Measurements from ENCODE around the gene DFFB. TPM values are rescaled to one million over a fixed set of nuclear protein-coding genes. Genes with fewer than 3 reads are reported as not detected.

The DFFB gene
- polyA plus RNA-seq, 1 experiment = 6.1 TPM

- ChIA-PET CTCF (no interaction called here), POLR2A (no interaction called here)
- H3K4me3 ChIP-seq (ENCODE audit: low read depth, low read length) = no peak overlapping the region
- DNase-seq (ENCODE audit: low read depth) = no peak
- TF ChIP-seq CTCF (IDR thresholded peaks at IDR 0.05; ENCODE audit: insufficient read depth, low read depth, low read length) = no peak
- H3K36me3 ChIP-seq (ENCODE audit: control insufficient read depth, insufficient read depth, low read length) = no peaks in the 10 kb centered on the region
- H3K27me3 ChIP-seq (ENCODE audit: control insufficient read depth, insufficient read depth, low read length) = no peaks in the 10 kb centered on the region
These were observed 74.0 kb downstream of the DFFB start for GRCh38 chr1:3931007-3931912.

DNA sequence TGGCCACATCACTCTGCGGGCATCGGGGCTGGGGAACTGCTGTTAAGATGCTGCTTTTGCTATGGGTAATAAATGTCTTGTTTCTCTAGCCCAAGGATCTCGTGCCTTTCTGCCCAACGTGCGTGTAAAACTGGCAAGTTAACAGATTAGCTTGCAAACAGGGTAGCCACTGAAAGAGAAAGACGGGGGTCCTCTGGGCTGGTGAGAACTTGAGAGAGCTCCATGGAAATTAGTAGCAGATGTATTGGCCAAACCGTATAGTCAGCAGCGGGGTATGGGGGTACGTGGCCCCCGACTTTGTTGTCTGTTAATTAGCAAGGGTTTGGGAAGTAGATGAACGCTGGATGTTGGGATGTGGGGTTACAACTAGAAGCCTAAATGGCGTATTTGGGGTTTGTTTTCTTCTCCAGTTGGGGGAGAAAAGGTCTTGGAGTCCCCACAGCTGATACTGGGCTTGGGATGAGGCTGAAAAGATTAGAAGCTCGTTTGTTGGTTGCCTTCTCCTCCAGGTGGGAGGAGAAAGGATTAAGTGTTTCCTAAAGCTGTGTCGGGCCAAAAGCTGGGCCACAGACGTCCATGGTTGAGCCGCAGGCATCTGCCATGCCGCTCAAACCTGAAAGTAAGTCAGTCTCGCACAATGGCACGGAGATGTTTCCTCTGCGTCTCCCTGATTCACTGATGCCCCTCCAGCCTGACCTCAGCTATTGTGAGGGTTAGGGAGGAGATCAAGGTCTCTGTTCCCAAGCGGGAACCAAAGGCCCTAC lies 75.1 kb downstream of the DFFB start:
- no peak for DNase-seq (ENCODE audit: low read depth)
- ChIA-PET CTCF (no interaction called here), POLR2A (no interaction called here)
- Histone ChIP-seq H3K4me3 (ENCODE audit: low read depth, low read length) (no peak overlapping the region), H3K36me3 (ENCODE audit: control insufficient read depth, insufficient read depth, low read length) (no peaks in the 10 kb centered on the region), H3K27me3 (ENCODE audit: control insufficient read depth, insufficient read depth, low read length) (no peaks in the 10 kb centered on the region)
- no peak for TF ChIP-seq CTCF (IDR thresholded peaks at IDR 0.05; ENCODE audit: insufficient read depth, low read depth, low read length)

Other genes with a start within 250 kb of the DFFB start
- gene MEGF6, start 246.0 kb upstream of the DFFB start, polyA plus RNA-seq (2011; rRNA removed) = 31.8 and 77.4 TPM in 2 replicates
- 45.8 and 52.1 TPM in 2 replicates for gene TPRG1L, start 232.5 kb upstream of the DFFB start, polyA plus RNA-seq (2011; rRNA removed)
- gene WRAP73, start 207.4 kb upstream of the DFFB start, polyA plus RNA-seq (2011; rRNA removed) = 17.2 and 27.6 TPM in 2 replicates
- not detected in 2 replicates for gene TP73, start 205.0 kb upstream of the DFFB start, polyA plus RNA-seq (2011; rRNA removed)
- not detected in 2 replicates for gene CCDC27, start 105.0 kb upstream of the DFFB start, polyA plus RNA-seq (2011; rRNA removed)
- 1.0 TPM in 2 replicates for gene SMIM1, start 84.7 kb upstream of the DFFB start, polyA plus RNA-seq (2011; rRNA removed)
- 17.7 and 22.8 TPM in 2 replicates for gene LRRC47, start 61.0 kb upstream of the DFFB start, polyA plus RNA-seq (2011; rRNA removed)
- gene CEP104, start 265 bp upstream of the DFFB start, polyA plus RNA-seq (2011; rRNA removed) = 19.5 and 26.0 TPM in 2 replicates
- gene C1orf174, start 42.8 kb downstream of the DFFB start, polyA plus RNA-seq (2011; rRNA removed) = 27.0 and 33.8 TPM in 2 replicates

Measured in BJ (cell line).